VCaP (cell line): ENCODE data around the gene KRT15.

Source experiments
- H3K27ac ChIP-seq: fragments of 450-650 bp; 2 replicates; pipeline ENCODE4 v1.5.1; 2017
- TF ChIP-seq, protein P1 (sequence below): fragments of 450-650 bp; conservative IDR thresholded peaks from 2 replicates; pipeline ENCODE4 v1.5.1; 2017; ENCODE audit warnings: mild to moderate bottlenecking, moderate library complexity

KRT15 gene

DNA sequence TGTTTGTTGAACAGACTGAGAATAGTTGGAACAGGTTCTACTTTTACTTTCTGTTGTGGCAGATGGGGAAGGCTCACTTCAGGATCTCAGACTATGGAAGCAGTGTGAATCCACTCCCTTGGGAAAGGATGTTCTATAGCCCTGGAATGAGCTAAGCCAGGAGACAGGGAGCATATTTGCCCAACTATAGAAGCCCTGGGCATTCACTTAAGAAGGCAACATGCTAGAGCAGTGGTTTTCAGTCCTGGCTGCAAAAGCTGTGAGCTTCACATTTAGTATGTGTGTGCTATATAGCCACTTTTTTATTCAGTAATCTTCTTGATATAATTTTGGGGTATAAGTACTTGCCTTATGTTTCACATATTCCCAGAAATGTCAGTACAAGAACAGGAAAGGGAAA, 50.3 kb downstream of the KRT15 start:
- TF ChIP-seq, protein P1, sequence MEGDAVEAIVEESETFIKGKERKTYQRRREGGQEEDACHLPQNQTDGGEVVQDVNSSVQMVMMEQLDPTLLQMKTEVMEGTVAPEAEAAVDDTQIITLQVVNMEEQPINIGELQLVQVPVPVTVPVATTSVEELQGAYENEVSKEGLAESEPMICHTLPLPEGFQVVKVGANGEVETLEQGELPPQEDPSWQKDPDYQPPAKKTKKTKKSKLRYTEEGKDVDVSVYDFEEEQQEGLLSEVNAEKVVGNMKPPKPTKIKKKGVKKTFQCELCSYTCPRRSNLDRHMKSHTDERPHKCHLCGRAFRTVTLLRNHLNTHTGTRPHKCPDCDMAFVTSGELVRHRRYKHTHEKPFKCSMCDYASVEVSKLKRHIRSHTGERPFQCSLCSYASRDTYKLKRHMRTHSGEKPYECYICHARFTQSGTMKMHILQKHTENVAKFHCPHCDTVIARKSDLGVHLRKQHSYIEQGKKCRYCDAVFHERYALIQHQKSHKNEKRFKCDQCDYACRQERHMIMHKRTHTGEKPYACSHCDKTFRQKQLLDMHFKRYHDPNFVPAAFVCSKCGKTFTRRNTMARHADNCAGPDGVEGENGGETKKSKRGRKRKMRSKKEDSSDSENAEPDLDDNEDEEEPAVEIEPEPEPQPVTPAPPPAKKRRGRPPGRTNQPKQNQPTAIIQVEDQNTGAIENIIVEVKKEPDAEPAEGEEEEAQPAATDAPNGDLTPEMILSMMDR, result no peak
- H3K27ac ChIP-seq, result no peak overlapping the region

DNA sequence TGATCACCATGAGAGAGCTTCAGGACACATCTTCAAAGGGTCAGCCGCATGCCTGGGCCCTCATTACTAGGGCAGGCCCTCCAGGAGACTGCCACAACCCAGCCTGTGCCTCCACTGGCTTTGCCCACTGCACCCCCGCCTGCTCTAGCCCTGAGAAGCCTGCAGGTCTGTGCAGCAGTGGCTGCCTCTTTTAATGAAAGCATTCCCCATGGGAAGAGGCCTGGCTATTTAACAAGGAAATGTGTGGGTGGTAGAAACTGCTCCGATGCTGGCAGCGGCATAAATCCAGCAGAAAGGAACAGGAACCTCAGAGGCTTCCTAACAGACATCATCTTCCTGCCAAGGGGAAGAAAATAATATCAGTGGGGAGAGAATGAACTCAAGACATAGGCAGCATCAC, 51.1 kb downstream of the KRT15 start:
- no peak overlapping the region for H3K27ac ChIP-seq
- TF ChIP-seq, protein P1, result no peak

DNA sequence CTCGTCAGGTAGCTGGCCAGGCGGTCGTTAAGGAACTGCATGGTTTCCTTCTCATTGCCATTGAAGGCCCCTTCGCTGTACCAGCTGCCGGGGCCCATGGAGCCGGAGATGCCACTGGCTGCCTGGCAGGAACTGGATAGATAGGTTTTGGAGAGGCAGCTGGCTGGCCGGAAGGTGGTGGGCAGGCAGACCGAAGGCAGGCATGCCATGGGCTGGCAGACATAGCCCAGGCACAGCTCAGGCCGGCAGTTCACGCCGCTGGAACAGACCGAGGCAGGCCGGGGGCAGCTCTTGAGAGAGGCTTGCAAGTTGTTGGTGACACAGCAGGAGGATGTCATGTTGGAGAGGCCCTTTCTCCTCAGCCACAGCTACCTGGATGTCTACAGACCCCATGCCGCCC, 51.7 kb downstream of the KRT15 start, which contains the start of gene KRT32:
Gene KRT32, minus strand, starts transcription at position 399 of the 400 bp plus-strand sequence. Its CDS starts 61 bp downstream, at position 338.
- TF ChIP-seq, protein P1, result no peak
- no peak within 1 kb of the TSS for H3K27ac ChIP-seq

DNA sequence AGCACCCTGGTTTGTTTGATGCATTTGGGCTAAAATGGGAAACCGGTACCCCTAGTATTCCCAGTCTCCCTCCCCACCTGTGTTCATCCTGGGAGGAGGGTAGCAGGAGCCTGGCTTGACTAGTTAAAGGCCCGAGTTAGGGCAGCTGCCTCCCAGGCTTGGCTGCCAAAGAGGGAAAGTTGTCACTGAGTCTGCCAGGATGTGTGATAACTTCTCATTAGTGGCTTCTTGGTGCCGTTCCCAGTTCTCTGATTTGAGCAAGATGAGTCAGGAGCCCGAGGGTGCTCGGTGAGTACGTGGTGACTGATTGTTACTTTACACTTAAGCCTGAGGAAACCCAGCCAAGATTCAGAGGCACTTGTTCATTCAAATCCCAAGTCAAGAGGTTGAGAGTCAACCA, 54.0 kb downstream of the KRT15 start:
- TF ChIP-seq, protein P1, result no peak
- H3K27ac ChIP-seq, result no peak overlapping the region

DNA sequence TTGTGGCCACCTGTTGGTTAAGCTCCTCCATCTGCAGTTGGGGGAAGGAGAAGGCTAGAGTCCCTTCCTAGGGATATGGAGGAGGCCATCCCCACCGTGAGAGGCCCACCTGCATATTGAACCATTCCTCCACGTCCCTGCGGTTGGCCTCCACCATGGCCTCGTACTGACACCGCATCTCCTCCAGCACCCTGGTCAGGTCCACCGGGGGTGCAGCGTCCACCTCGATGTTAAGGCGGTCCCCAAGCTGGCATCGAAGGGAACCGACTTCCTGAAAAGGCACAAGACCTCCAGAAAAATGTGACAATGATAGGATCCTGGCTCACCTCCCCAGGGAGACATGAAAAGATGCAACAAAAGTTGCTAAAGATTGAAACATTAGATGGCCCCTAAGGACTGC, 54.5 kb downstream of the KRT15 start:
- TF ChIP-seq, protein P1, result no peak
- H3K27ac ChIP-seq, result no peak overlapping the region

DNA sequence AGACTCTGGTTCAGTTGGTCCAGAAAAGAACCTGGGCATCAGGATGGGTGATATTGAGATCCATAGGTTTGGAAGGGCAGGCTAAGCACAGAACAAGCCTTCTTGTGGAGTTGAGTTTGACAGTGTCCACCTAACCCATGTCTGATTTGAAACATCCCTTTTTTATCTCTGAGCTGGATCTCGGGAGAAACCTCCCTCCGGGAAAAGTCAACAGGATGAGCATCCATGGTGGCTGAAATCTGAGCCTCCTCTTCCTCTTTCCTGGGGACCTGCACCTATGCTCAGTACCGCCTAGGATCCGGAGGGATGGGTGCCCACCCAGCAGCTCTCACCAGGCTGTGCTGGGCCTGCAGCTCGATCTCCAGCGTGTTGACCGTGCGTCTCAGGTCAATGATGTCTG, 54.9 kb downstream of the KRT15 start:
- TF ChIP-seq, protein P1, result no peak
- no peak overlapping the region for H3K27ac ChIP-seq
